Lower leg skin (tissue), 3 donors: ENCODE results near the gene OAF.

Source experiments
- POLR2A ChIP-seq, 2 donors: fragments of 450-650 bp; IDR thresholded peaks; one replicate each; pipeline ENCODE4 v1.6.1; 2016 to 2017; ENCODE audit warnings: antibody characterized with exemption in 2 of 2, mild to moderate bottlenecking in 1 of 2, moderate library complexity in 1 of 2
- TF ChIP-seq, protein P1 (sequence below), 3 donors: fragments of 450-650 bp; IDR thresholded peaks; one replicate each; pipeline ENCODE4 v1.5.1; 2016; ENCODE audit warnings: antibody characterized with exemption in 3 of 3, mild to moderate bottlenecking in 3 of 3, moderate library complexity in 2 of 3

DNA sequence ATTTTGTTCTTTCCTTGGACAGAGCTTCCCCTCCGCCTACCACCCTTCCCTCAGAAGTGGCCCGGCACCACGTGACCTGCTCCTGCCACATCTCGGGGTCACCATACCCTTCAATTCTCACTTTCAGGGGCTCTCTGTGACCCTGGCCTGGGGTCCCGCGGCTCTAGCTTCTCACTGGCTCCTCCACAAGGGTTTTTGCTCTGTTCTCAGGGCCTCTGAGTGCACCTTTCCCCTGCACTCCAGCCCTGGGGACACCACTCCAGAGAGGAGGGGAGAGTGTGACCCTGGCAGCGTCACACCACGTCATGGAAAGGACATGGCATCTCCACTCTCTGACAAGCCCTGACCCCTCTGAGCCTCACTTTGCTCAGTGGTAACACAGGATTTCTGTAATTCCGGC lies 46.5 kb downstream of the OAF start:
- TF ChIP-seq, protein P1, sequence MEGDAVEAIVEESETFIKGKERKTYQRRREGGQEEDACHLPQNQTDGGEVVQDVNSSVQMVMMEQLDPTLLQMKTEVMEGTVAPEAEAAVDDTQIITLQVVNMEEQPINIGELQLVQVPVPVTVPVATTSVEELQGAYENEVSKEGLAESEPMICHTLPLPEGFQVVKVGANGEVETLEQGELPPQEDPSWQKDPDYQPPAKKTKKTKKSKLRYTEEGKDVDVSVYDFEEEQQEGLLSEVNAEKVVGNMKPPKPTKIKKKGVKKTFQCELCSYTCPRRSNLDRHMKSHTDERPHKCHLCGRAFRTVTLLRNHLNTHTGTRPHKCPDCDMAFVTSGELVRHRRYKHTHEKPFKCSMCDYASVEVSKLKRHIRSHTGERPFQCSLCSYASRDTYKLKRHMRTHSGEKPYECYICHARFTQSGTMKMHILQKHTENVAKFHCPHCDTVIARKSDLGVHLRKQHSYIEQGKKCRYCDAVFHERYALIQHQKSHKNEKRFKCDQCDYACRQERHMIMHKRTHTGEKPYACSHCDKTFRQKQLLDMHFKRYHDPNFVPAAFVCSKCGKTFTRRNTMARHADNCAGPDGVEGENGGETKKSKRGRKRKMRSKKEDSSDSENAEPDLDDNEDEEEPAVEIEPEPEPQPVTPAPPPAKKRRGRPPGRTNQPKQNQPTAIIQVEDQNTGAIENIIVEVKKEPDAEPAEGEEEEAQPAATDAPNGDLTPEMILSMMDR (IDR thresholded peaks at IDR 0.05), result no peak
- TF ChIP-seq POLR2A (IDR thresholded peaks at IDR 0.05), result no peak
